HAP-1 (cell line): ENCODE data around the gene NARS2.
"Not testable (repeated sequence)": the region's sequence is repeated elsewhere in the genome, so short reads cannot be mapped to it uniquely, and the experiment has no call there.

Experiments
- DNase-seq, 2 experiments: peaks; one replicate each; pipeline ENCODE4 v3.0.0-alpha.2; 2016 to 2020; ENCODE audit warnings: low spot score in 2 of 2
- H3K27me3 ChIP-seq: fragments of 250-450 bp; sonication (Bioruptor Pico); 2 replicates; pipeline ENCODE4 v1.5.1; 2020; ENCODE audit warnings: low read depth, mild to moderate bottlenecking, moderate library complexity
- H3K36me3 ChIP-seq: fragments of 250-450 bp; sonication (Bioruptor Pico); replicated peaks from 2 replicates; pipeline ENCODE4 v1.5.1; 2020; ENCODE audit warnings: mild to moderate bottlenecking
- H3K4me1 ChIP-seq: fragments of 250-450 bp; sonication (Bioruptor Pico); 2 replicates; pipeline ENCODE4 v1.5.1; 2020; ENCODE audit warnings: mild to moderate bottlenecking
- H3K4me3 ChIP-seq: fragments of 250-450 bp; sonication (Bioruptor Pico); 2 replicates; pipeline ENCODE4 v1.5.1; 2020; ENCODE audit warnings: mild to moderate bottlenecking, moderate library complexity
- H3K9me3 ChIP-seq: fragments of 250-450 bp; sonication (Bioruptor Pico); 2 replicates; pipeline ENCODE4 v1.5.1; 2020; ENCODE audit warnings: mild to moderate bottlenecking, moderate library complexity
- in situ Hi-C: fragments of 300-500 bp; cut with MboI; formaldehyde crosslinking; loops from 3 replicates; pipeline ENCODE4 v1.14.3; 2020; ENCODE audit warnings: low sequenced_read_pairs, inconsistent platforms, mixed read lengths

Gene NARS2

GRCh38 chr11:78516281-78516680 is 58.4 kb downstream of the NARS2 start:
- H3K9me3 ChIP-seq = no peaks in the 10 kb centered on the region
- no peak for DNase-seq
- in situ Hi-C loops = no loop called here
- no peak overlapping the region for H3K4me3 ChIP-seq
- no peaks in the 10 kb centered on the region for H3K27me3 ChIP-seq
- H3K36me3 ChIP-seq = no peaks in the 10 kb centered on the region; the same call in 1 of the 2 replicates
- H3K4me1 ChIP-seq = peaks cover 7% of the 10 kb centered on the region

- Histone ChIP-seq H3K9me3 (0 out of 2 replicates have a peak, but pooled peaks cover 2% of the 10 kb centered on the region), H3K27me3 (no peaks in the 10 kb centered on the region), H3K36me3 (no peaks in the 10 kb centered on the region; the same call in 1 of the 2 replicates), H3K4me3 (no peak overlapping the region), H3K4me1 (peaks cover 4% of the 10 kb centered on the region)
- DNase-seq = no peak
- in situ Hi-C loops = no loop called here
These were observed 59.7 kb downstream of the NARS2 start for GRCh38 chr11:78514922-78515502.

GRCh38 chr11:78513085-78513484 is 61.6 kb downstream of the NARS2 start:
- H3K36me3 ChIP-seq, in situ Hi-C loops, H3K27me3 ChIP-seq, DNase-seq, H3K4me3 ChIP-seq, H3K9me3 ChIP-seq: not testable (repeated sequence)
- peaks cover 16% of the 10 kb centered on the region for H3K4me1 ChIP-seq

DNA sequence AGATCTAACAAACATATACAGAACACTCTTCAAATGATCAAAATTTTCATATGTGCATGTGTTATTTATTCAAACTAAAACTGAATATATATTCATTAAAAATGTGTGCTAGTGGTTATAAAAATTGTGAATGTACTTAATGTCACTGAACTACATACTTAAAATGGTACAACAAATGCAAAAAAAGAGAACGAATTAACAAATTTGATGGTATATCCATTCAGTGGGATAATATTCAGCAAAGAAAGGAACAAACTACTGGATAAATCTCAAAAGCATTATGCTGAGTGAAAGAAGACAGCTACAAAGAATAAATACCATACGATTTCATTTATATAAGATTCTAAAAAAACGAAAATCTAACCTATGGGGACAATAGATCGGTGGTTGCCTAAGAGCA is 64.1 kb downstream of the NARS2 start:
- in situ Hi-C loops = no loop called here
- no peak for DNase-seq
- peaks cover 4% of the 10 kb centered on the region; the same call in 1 of the 2 replicates for H3K9me3 ChIP-seq
- no peak overlapping the region for H3K4me3 ChIP-seq
- no peaks in the 10 kb centered on the region for H3K27me3 ChIP-seq
- H3K4me1 ChIP-seq = peaks cover 28% of the 10 kb centered on the region
- H3K36me3 ChIP-seq = no peaks in the 10 kb centered on the region; the same call in 1 of the 2 replicates

- H3K4me1 ChIP-seq = peaks cover 28% of the 10 kb centered on the region
- no peak overlapping the region for H3K4me3 ChIP-seq
- in situ Hi-C loops = no loop called here
- H3K27me3 ChIP-seq = no peaks in the 10 kb centered on the region
- no peaks in the 10 kb centered on the region; the same call in 1 of the 2 replicates for H3K36me3 ChIP-seq
- H3K9me3 ChIP-seq = peaks cover 4% of the 10 kb centered on the region; the same call in 1 of the 2 replicates
- DNase-seq = peak in 1 of 2 experiments; percentile 71
These were observed 64.6 kb downstream of the NARS2 start for GRCh38 chr11:78510025-78510596.

- Histone ChIP-seq H3K36me3 (no peaks in the 10 kb centered on the region; the same call in none of the 2 replicates), H3K4me3 (no peak overlapping the region), H3K27me3 (no peaks in the 10 kb centered on the region), H3K4me1 (peaks cover 41% of the 10 kb centered on the region), H3K9me3 (peaks cover 2% of the 10 kb centered on the region; the same call in 1 of the 2 replicates)
- in situ Hi-C loops = no loop called here
- DNase-seq = no peak
These were observed 70.0 kb downstream of the NARS2 start for GRCh38 chr11:78504708-78505107.

GRCh38 chr11:78504181-78504580 is 70.5 kb downstream of the NARS2 start:
- Histone ChIP-seq H3K4me3 (no peak overlapping the region), H3K4me1 (peaks cover 37% of the 10 kb centered on the region), H3K36me3 (no peaks in the 10 kb centered on the region; the same call in none of the 2 replicates), H3K9me3 (peaks cover 2% of the 10 kb centered on the region; the same call in 1 of the 2 replicates), H3K27me3 (no peaks in the 10 kb centered on the region)
- no peak for DNase-seq
- in situ Hi-C loops = no loop called here

- no peaks in the 10 kb centered on the region for H3K9me3 ChIP-seq
- H3K36me3 ChIP-seq = no peaks in the 10 kb centered on the region; the same call in 1 of the 2 replicates
- H3K27me3 ChIP-seq = no peaks in the 10 kb centered on the region
- no peak for DNase-seq
- H3K4me1 ChIP-seq = peaks cover 18% of the 10 kb centered on the region
- in situ Hi-C loops = no loop called here
- H3K4me3 ChIP-seq = no peak overlapping the region
These were observed 74.7 kb downstream of the NARS2 start for GRCh38 chr11:78499971-78500370.

DNA sequence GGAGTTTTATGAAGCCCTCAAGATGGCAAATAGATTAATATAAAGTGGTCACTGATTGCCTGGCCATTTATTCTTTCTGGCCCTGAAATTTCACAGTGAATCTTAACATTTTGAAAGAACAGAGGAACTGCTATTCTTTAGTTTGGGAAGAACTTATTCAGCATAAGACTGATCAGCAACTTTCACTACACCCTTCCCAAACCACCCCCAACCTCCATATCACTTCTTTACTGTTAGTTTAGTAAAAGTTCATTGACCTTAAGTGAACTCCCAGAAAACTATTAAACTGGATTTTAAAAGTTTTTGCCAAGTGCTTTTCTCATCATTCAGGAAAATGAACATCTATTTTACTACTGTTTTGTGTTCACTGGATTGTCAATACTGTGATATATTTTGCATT is 77.4 kb downstream of the NARS2 start:
- in situ Hi-C loops = no loop called here
- no peaks in the 10 kb centered on the region for H3K27me3 ChIP-seq
- no peak for DNase-seq
- no peaks in the 10 kb centered on the region for H3K9me3 ChIP-seq
- H3K4me3 ChIP-seq = no peak overlapping the region
- no peaks in the 10 kb centered on the region for H3K36me3 ChIP-seq
- peaks cover 11% of the 10 kb centered on the region for H3K4me1 ChIP-seq

GRCh38 chr11:78493413-78493975 is 81.2 kb downstream of the NARS2 start:
- in situ Hi-C loops = no loop called here
- Histone ChIP-seq H3K27me3 (no peaks in the 10 kb centered on the region), H3K4me1 (peaks cover 11% of the 10 kb centered on the region), H3K36me3 (0 out of 2 replicates have a peak, but pooled peaks cover 4% of the 10 kb centered on the region), H3K9me3 (no peaks in the 10 kb centered on the region), H3K4me3 (no peak overlapping the region)
- DNase-seq = no peak

- Histone ChIP-seq H3K9me3 (no peaks in the 10 kb centered on the region), H3K4me3 (no peak overlapping the region), H3K27me3 (no peaks in the 10 kb centered on the region), H3K36me3 (0 out of 2 replicates have a peak, but pooled peaks cover 4% of the 10 kb centered on the region), H3K4me1 (peaks cover 11% of the 10 kb centered on the region)
- in situ Hi-C loops = no loop called here
- no peak for DNase-seq
These were observed 81.7 kb downstream of the NARS2 start for GRCh38 chr11:78492973-78493372.

DNA sequence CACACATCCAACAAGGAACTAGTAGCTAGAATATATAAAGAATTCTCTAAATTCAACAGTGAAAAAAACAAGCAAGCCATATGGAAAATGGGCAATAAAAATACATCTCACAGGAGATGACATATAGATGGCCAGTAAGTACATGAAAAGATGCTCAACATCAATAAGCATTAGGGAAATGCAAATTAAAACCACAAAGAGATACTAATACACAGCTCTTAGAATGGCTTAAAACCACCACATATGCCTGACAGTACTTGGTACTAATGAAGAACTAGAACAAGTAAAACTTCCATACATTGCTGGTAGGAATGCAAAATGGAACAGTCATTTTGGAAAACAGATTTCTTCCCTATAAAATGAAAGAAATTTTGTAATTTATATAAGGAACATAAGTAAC is 85.5 kb downstream of the NARS2 start:
- no peaks in the 10 kb centered on the region for H3K4me1 ChIP-seq
- H3K9me3 ChIP-seq = no peaks in the 10 kb centered on the region
- peaks cover 7% of the 10 kb centered on the region; the same call in 1 of the 2 replicates for H3K36me3 ChIP-seq
- no peak for DNase-seq
- H3K27me3 ChIP-seq = no peaks in the 10 kb centered on the region
- in situ Hi-C loops = no loop called here
- H3K4me3 ChIP-seq = no peak overlapping the region

- DNase-seq = no peak
- H3K4me3 ChIP-seq = no peak overlapping the region
- H3K36me3 ChIP-seq = peaks cover 21% of the 10 kb centered on the region
- in situ Hi-C loops = no loop called here
- H3K9me3 ChIP-seq = no peaks in the 10 kb centered on the region
- H3K27me3 ChIP-seq = no peaks in the 10 kb centered on the region
- H3K4me1 ChIP-seq = no peaks in the 10 kb centered on the region; the same call in 1 of the 2 replicates
These were observed 96.1 kb downstream of the NARS2 start for GRCh38 chr11:78478536-78478935.

GRCh38 chr11:78476066-78476465 is 98.6 kb downstream of the NARS2 start:
- DNase-seq = no peak
- H3K4me3 ChIP-seq = no peak overlapping the region
- H3K36me3 ChIP-seq = peaks cover 21% of the 10 kb centered on the region
- no peaks in the 10 kb centered on the region for H3K27me3 ChIP-seq
- in situ Hi-C loops = no loop called here
- H3K4me1 ChIP-seq = peaks cover 3% of the 10 kb centered on the region
- H3K9me3 ChIP-seq = no peaks in the 10 kb centered on the region
